GM19463 (cell line): ENCODE measurements around the gene RAET1L.
"Not testable (repeated sequence)": the region's sequence is repeated elsewhere in the genome, so short reads cannot be mapped to it uniquely, and the experiment has no call there.

Source experiments
- ATAC-seq: cut with Tn5 transposase; IDR thresholded peaks from one replicate; pipeline ENCODE4 v1.9.1; 2021; ENCODE audit warnings: mild to moderate bottlenecking, moderate library complexity; ENCODE audit not compliant: unreplicated experiment

RAET1L gene

DNA sequence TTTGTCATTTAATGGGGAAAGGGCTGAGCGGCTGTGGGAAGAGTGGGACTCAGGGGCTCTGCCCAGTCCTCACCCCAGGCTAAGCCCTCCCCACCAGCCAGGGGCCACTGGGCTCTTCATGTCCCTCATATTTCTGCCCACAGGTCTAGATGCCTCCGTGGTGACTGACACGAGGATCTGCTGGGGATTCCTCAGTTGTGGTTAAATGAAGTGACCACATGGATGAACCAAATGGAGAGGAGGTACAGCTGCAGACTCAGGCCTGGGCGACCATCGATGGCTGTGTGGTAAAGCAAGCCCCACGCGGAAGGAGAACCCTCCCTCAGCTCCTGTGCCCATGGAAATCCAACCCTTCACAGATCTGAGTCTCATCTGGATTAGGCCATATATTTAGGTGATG is 29.4 kb downstream of the RAET1L start:
- ATAC-seq: no peak

DNA sequence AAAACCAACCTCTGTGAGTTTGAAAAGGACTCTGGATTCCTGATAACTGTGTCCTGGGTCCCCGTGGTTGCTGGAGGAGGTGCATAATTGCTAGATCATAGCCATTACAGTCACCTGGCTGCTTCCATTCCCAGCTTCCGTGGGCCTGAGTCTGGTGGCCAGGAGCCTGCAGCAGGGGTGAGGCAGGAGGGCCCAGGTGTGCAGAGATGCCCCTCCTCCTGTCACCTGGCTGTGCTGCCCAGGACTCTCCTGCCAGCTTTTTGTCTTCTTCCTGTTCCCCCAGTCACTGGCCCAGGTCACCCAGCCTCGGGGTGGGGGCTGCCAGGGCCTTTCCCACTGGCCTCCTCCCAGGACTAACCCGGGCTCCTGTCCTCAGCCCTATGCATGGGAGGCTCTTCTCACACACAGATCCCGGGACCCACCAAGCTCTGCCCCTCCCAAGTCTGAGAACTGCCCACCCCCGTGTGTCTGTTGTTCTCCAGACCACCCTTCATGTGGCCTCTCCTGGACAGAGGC is 30.0 kb downstream of the RAET1L start:
- ATAC-seq: no peak

DNA sequence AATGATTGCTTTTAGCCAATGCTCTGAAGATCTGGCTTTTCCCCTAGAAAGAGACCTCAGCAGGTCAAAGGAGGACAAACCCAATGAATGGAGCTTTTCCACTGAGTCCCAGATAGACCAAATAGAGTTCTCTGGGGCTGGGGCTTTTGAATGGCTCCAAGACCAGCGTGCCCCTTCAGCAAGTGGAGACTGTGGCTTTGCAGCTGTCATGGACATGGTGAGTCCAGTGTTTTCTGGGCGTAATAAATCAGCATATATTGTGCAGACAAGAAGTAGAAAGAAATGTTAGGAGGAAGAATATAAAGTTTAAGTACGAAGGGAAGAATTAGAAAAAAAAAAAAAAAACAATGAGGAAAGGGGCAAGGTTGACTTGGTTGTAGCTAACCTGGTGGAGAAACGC is 33.5 kb downstream of the RAET1L start:
- no peak for ATAC-seq

DNA sequence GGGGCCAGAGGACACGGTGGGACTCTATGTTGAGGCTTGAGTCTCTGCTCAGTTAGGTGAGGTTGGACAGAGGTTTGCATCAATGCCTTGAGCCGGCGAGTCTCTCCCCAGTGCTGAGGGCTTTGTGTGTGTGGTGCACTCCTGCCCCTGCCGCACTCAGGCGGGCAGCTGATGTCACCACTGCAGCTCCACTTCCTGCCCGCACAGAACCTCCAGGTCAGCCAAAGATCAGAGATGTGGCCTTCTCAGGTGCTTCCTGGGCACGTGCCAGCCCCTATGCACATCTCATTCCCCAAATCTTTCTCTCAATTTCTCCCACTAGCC is 33.9 kb downstream of the RAET1L start:
- ATAC-seq: not testable (repeated sequence)

DNA sequence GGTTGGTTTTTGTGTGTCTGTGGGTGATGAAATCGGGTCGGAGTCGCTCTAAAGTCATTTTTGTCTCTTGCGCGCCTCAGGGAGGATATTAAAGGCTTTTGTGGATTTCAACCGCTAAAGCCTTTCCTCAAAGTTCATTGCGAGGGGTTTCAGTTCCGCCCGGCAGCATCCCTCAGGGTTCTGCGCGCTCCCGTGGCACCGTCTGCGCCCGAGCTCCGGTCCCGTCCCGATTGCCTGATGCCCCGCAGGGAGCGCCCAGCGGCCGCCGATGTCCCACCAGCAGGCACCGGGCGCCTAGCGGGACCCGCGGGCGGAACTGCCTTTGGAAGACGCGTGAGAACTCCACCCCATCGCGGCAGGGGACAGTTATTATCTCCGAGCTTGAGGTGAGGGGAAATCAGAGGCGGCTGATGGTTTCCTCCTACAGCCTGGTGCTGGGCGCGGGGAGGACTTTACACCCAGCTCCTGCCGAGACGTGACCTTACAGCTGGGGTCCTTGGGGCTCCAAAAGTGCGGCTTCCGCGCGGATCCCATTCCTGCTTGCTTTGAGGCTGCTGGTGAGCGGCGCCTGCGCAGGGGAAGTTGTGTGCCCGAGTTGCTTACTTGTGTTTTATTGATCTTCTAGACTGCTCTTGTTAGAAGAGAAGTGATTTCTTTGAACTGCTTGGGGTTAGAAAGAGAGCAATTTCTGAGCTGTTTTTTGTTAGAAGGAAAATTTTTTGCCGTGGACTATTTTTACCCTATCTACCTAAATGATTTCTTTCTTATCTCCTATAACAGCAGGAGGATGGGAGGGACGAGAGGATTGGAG is 34.5 kb downstream of the RAET1L start:
- no peak for ATAC-seq

DNA sequence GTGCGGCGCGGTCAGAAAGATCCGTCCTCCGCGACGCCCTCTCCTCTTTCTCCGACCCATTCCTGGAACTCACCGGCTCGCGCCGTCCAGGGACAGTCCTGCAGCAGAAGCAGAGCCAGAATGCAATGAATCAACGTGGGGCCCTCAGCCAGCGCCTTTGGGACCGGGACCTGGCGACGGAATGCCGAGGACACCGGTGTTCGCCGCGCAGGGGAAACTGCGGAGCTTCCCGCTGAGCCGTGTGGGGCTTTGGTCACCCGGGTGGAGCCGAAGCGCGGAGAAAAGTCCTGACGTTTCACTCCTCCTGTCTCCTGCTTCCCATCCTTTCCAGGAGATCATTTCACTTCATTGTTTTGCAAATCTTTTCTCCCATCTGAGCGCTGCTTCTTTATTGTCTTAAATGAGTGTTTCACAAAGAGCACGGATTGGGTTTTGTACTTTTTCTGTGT is 35.1 kb downstream of the RAET1L start:
- no peak for ATAC-seq

DNA sequence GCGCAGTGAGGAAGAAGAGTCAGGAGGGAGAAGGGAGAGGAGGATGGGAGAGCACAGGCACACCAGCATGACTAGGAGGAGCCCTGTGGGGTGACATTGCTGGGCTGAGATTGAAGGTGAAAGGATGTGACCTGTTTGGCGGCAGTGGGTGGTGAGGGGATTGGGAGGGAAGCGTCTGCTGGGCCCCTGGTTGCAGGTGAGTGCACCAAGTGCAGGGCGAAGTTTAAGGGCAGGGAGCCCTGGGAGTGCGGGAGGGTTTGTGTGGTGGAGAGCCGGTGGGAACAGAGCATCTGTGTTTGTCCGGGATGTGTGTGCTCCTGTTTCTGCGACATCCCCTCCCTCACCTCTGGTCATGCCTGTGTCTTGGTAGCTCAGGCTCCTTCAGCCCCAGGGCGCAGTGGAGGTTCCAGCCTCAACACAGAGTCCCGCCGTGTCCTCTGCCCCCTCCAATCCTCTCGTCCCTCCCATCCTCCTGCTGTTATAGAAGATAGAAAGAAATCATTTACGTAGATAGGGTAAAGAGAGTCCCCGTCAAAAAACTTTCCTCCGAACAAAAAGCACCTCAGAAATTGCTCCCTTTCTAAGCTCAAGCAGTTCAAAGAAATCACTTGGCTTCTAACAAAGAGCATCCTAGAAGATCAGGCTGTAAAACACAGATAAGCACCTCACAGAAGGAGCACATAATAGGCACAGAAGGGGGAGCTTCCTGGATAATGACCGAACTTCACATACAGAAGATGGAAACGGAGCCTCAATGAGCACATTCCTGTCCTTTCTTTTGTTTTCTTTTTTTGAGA is 36.6 kb downstream of the RAET1L start:
- no peak for ATAC-seq

DNA sequence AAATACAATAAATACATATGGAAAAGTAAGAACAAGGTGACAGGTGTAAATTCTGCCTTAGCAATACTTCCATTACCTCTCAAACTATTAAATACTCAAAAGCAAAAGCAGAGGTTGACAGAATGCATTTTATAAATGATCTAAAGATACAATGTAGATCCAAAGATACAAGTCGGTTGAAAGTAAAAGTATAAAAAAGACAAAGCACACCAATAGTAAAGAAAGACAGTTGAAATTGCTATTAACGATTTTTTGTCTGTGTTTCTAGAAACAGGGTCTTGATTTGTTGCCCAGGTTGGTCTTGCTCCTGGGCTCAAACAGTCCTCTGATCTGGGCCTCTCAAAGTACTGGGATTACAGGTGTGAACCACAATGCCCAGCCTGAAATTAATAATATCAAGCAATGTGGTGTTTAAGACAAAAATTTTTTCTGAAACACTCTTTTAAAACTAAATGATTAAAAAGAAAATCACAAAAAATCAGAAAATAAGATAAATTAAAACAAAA is 37.7 kb downstream of the RAET1L start:
- no peak for ATAC-seq

DNA sequence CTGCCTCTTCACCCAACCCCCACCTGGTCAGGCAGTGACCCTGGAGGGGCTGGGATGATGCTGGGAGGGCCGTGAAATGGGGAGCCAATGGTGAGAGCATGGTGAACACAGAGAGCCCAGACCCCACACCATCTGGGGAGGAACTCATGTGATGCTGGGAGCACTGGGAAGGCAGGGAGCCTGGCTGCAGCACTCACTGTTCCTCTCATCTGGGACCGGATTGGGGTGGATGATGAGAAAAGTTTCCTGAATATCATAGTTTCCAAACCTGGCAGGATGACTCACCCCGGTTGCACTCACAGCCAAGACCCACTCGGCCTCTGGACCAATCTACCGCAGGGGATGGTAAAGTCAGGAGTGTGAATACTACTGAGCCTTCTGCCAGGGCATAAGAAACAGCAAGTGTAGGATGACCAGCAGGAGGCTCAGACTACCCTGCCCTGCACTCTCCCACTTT is 39.8 kb downstream of the RAET1L start:
- ATAC-seq: no peak

DNA sequence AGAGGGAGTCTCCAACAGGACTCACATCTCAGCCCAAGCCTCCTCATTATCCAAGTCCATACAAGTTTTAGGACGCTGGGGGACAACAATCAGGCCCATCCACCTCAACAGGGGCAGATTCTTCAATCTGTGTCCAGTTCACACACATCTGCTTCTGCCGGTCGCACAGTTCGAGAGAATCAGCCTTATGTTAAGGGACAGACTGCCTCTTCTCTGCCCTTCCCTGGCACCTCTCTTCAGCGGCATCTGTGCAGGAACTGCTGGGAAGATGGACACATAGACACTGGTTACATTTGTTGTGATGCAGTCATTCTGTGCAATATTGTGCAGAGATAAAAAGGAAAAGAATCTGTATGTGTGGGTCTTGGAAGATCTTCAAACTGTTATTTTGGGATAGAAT is 40.6 kb downstream of the RAET1L start:
- no peak for ATAC-seq

DNA sequence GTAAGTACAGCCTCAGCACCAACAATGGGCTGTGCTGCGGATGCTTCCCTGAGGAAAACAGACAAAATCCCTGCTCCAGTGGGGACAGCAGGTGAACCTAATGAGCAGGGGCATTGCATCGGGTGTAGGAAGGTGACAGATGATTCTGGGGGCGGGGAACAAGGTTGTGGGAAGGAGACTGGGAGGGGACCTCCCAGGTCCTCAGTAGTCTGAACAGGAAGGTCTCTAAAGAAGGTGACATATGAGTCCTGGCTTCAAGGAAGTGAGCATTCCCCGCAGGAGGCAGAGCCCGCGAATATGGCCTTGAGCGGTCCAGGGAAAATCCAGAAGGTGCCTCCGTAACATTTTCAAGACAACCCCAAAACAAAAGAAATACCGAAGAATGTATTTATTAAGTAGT is 42.2 kb downstream of the RAET1L start:
- no peak for ATAC-seq

DNA sequence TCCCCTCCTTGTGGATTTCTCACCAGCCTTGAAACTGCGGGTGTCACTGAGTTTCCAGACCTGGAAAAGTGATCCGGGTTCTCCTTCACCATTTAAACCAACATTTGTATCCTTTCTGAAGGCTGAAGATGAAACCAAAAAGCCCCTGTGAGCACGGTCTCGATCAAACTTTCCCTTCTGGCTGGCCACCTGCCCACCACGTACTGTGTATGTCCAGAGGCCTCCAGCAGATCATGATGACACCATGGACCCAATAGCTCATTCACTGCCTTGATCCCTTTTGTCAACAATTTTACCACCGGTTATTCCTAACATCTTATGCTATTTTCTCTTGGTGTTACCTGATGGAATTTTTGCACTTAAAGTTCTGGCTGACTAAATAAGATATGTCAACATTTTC is 46.0 kb downstream of the RAET1L start:
- ATAC-seq: no peak

DNA sequence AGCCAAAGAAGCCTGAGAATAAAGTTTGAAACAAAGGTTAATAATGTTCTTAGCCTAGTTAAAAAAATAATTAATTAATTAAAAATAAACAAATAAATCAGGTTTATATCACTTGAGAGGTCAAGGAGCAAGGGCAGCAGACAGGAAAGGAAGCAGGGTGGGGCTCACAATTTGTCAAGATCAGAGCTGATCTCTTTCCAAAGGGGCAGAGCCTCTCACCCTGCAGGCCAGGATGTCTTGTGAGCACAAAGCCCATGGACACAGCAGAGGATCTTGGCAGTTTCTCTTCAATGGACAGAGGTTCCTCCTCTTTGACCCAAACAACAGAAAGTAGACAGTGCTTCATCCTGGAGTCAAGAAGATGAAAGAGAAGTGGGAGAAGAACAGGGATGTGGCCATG is 46.7 kb downstream of the RAET1L start:
- no peak for ATAC-seq

DNA sequence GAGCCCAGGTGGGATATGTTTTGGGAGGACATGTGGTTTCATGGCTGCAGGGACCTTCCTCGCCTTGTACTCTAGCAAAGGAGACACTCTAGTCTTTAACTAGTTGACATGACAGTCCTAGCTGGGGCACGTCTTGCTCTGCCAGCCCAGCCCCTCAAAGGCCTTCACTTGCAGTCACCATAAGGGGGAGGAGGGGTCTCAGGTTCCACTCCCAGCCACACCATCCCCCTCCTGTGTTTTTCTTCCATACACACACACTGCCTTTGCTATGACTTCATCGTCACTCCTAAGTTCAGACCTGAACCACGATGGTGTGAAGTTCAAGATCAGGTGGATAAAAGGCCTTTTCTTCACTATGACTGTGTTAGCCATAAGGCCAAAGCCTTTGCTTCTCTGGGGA is 48.1 kb downstream of the RAET1L start:
- ATAC-seq: no peak

DNA sequence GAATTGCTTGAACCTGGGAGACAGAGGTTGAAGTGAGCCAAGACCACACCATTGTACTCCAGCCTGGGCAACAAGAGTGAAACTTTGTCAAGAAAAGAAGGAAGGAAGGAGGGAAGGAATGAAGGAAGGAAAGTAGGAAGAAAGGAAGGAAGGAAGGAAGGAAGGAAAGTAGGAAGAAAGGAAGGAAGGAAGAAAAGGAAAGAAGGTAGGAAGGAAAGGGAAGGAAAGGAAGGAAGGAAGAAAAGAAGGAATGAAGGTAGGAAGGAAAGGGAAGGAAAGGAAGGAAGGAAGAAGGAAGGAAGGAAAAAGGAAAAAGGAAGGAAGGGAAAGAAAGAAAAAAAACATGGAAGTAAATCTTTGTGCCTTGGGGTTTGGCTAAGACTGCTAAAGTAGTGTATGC is 49.9 kb downstream of the RAET1L start:
- ATAC-seq: no peak

DNA sequence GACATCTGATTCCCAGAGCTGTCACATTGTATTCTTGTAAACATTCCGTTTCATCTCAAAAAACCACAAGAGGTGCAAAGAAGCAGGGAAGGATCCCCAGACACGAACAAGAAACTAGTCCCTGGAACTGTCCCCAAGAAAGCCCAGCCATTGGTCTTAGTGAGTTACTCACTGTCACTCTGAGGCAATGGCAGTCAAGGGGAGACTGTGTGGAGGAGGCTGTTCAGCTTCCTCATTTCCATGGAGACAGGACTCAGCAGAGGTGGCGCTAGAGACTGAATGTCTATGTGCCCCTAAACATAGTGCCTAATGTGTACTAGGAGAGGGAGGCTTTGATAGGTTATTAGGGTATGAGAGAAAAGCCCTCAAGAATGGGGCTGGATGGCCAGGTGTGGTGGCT is 50.5 kb downstream of the RAET1L start:
- ATAC-seq: no peak

DNA sequence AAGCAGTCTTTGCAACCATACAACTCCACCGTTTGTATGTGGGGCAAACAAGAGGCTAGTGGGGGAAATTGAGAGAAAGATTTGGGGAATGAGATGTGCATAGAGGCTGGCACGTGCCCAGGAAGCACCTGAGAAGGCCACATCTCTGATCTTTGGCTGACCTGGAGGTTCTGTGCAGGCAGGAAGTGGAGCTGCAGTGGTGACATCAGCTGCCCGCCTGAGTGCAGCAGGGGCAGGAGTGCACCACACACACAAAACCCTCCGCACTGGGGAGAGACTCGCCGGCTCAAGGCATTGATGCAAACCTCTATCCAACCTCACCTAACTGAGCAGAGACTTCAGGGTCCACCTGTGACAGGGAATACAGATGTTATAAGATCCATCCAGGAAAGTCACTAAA is 50.9 kb downstream of the RAET1L start:
- ATAC-seq: not testable (repeated sequence)

DNA sequence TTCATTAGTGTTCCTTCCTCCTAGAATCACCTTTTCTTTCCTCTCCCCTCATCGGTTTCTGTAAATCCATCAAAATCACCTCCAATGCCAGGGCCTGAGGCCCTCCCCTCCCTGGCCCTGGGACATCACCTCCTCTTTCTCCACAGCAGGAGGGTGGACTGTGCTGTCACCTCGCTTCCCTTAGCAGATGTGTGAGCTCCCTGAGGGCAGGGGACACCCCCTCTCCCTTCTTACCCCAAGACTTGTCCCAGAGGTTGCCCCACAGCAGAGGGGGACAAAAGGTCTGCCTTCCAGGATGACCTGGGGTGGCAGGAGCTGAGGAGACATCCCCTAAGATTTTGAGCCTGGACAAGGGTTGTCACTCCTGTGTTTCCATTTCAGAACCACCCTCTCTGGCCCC is 55.7 kb downstream of the RAET1L start:
- ATAC-seq: no peak

DNA sequence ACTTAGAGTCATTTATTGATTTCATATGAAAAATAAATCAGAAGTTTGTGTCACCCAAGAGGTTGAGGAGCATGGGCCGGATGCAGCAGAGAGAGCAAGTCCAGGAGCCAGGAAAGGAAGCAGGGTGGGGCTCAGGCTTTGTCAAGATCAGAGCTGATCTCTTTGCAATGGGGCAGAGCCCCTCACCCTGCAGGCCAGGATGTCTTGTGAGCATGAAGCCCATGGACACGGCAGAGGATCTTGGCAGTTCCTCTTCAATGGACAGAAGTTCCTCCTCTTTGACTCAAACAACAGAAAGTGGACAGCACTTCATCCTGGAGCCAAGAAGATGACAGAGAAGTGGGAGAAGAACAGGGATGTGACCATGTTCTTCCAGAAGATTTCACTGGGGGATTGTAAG is 56.4 kb downstream of the RAET1L start:
- ATAC-seq: not testable (repeated sequence)
